ENCODE data around the gene NLRP1. TPM values are rescaled to one million over a fixed set of nuclear protein-coding genes. Genes with fewer than 3 reads are reported as not detected.
A peak's percentile ranks its signal among the peaks of the same experiment; 100 is the strongest.

The NLRP1 gene
- total RNA-seq, 1 donor from 2014 or later: 33.2 TPM

DNA sequence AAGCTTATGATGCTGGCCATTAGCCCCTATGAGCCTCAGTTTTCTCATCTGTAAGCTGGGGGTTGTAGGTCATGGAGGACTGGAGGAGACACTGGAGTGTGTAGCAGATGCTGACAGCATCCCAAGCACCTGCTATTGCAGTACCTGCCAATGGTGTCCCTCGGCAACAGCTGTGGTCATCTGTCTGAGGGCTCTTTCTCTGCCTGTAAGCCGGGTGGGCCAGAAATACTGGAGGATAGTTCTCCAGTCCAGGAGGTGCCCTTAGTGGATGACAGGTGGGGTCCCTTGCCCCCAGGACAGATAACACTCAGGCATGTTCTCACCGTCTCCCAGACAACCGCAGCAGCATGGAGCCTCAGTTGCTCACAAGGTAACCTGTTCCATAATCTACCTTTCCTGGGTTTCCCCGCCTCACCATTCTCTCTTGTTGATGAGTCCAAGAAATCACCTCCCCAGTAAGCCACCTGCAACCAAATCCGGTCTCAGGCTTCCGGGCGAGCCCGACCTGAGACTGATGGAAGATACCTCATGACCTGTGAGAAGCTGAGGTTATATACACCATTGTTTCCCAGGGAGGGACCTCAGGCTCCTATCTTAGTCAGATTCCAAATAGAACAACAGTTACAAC, 23.8 kb downstream of the NLRP1 start:
- no peak for TF ChIP-seq CTCF (IDR thresholded peaks at IDR 0.05)
- H3K27me3 ChIP-seq: no peaks in the 10 kb centered on the region
- H3K36me3 ChIP-seq: peaks cover 35% of the 10 kb centered on the region
- H3K27ac ChIP-seq: no peak overlapping the region
- H3K4me1 ChIP-seq: no peaks in the 10 kb centered on the region
- H3K9me3 ChIP-seq: no peaks in the 10 kb centered on the region
- ATAC-seq (no peak), DNase-seq (no peak)
- no peak overlapping the region for H3K4me3 ChIP-seq
- intact Hi-C loops (cut with DNase I): no loop called here

DNA sequence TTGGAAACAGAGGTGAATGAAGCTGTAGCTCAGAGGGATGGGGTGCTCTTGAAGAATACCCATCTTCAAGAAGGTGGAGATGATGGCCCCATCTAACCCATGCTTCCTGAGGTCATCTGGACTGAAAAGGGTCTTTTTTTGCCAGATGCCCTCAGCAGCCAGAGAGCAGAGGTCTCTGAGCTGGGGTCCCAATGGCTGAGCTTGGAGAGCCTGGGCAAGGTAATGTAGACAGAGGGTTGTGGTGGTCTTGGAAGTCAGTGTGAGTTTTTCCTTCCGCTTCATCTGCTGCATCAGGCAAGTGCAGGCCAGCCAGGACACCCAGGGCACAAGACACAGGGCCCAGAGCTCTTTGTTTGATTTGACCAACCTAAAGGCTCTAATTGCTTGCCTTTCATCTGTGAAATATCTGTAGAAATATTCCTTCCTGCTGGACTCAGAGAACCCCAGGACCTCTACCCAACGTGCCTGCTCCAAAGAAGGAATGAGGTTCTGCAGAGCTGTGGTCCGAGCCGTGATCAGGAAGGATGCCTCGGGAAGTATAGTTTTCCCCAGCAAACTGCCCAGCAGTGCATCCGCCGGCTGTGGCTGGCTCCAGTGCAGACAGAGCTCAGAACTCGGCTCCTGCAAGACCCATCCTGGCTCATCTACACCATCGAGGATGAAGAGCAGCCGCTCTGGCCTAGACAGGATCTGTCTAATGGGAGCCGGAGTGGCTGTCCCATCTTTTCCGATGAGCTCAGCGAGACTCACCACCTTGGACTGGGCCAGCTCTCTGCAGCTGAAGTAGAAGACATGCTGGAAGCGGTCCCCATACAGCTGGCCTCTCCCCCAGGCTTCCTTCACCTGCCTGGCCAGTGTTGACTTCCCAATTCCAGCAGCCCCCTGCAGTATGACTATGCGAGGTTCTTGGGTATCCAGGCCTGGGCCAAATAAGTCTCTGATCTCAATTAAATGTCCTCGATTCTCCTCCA, 25.2 kb downstream of the NLRP1 start:
- TF ChIP-seq CTCF (IDR thresholded peaks at IDR 0.05): no peak
- no peaks in the 10 kb centered on the region for H3K9me3 ChIP-seq
- peaks cover 35% of the 10 kb centered on the region for H3K36me3 ChIP-seq
- DNase-seq (no peak), ATAC-seq (no peak)
- no peaks in the 10 kb centered on the region for H3K27me3 ChIP-seq
- intact Hi-C loops (cut with DNase I): no loop called here
- no peak overlapping the region for H3K4me3 ChIP-seq
- no peaks in the 10 kb centered on the region for H3K4me1 ChIP-seq
- H3K27ac ChIP-seq: no peak overlapping the region

GRCh38 chr17:5557990-5558389, 26.3 kb downstream of the NLRP1 start:
- TF ChIP-seq CTCF (IDR thresholded peaks at IDR 0.05): no peak
- Histone ChIP-seq H3K4me3 (no peak overlapping the region), H3K36me3 (peaks cover 40% of the 10 kb centered on the region), H3K9me3 (no peaks in the 10 kb centered on the region), H3K4me1 (no peaks in the 10 kb centered on the region), H3K27me3 (no peaks in the 10 kb centered on the region), H3K27ac (no peak overlapping the region)
- intact Hi-C loops (cut with DNase I): no loop called here
- DNase-seq: no peak
- no peak for ATAC-seq

- no peaks in the 10 kb centered on the region for H3K27me3 ChIP-seq
- peaks cover 45% of the 10 kb centered on the region for H3K36me3 ChIP-seq
- H3K9me3 ChIP-seq: no peaks in the 10 kb centered on the region
- DNase-seq: no peak
- peak; percentile 81 for ATAC-seq
- H3K4me1 ChIP-seq: no peaks in the 10 kb centered on the region
- no peak for TF ChIP-seq CTCF (IDR thresholded peaks at IDR 0.05)
- no peak overlapping the region for H3K4me3 ChIP-seq
- intact Hi-C loops (cut with DNase I): no loop called here
- no peak overlapping the region for H3K27ac ChIP-seq
Observed at GRCh38 chr17:5557485-5557884, 26.8 kb downstream of the NLRP1 start.

GRCh38 chr17:5555254-5555653, 29.1 kb downstream of the NLRP1 start:
- Histone ChIP-seq H3K27me3 (no peaks in the 10 kb centered on the region), H3K36me3 (peaks cover 49% of the 10 kb centered on the region), H3K4me3 (no peak overlapping the region), H3K27ac (no peak overlapping the region), H3K4me1 (no peaks in the 10 kb centered on the region), H3K9me3 (no peaks in the 10 kb centered on the region)
- intact Hi-C loops (cut with DNase I): no loop called here
- no peak for TF ChIP-seq CTCF (IDR thresholded peaks at IDR 0.05)
- DNase-seq (no peak), ATAC-seq (peak; percentile 13)

Measured in upper lobe of right lung (tissue), 1 donor.